GM12878 (cell line): ENCODE data around the gene ICA1. TPM values are rescaled to one million over a fixed set of nuclear protein-coding genes. Genes with fewer than 3 reads are reported as not detected.

Source experiments
- ATAC-seq: fragments of 200-7000 bp; cut with Tn5 transposase; 3 replicates; pipeline ENCODE4 v1.9.1; 2020; ENCODE audit warnings: mild to moderate bottlenecking, moderate library complexity
- BruUV-seq: library from RNA; stranded (reverse); fragments of 400-500 nt; replicated peaks from 2 replicates; lab custom pipeline; 2021; lab: Mats Ljungman, UMichigan
- CTCF ChIA-PET: fragments of 300-600 bp; sonication (Branson Sonifier 250); formaldehyde crosslinking; extraction: SDS; loops from one replicate; lab custom pipeline; 2021; ENCODE audit warnings: inconsistent platforms; lab: Yijun Ruan, JAX
- POLR2A ChIA-PET: fragments of 350-600 bp; formaldehyde crosslinking; extraction: SDS; loops from one replicate; lab custom pipeline; 2021; ENCODE audit warnings: inconsistent platforms; lab: Charles Lee
- RAD21 ChIA-PET: fragments of 300-600 bp; sonication (Branson Sonifier 250); formaldehyde crosslinking; loops from one replicate; lab custom pipeline; 2023; ENCODE audit warnings: antibody characterized with exemption; ENCODE audit not compliant: unreplicated experiment; lab: Charles Lee
- SMC1A ChIA-PET: fragments of 300-600 bp; sonication (Branson Sonifier 250); formaldehyde crosslinking; loops from one replicate; lab custom pipeline; 2023; ENCODE audit not compliant: unreplicated experiment, uncharacterized antibody; lab: Charles Lee
- DNase-seq: peaks from one replicate; pipeline ENCODE4 v3.0.0-alpha.2; 2011; ENCODE audit warnings: low read depth, low spot score
- FAIRE-seq: peaks from 3 replicates; lab custom pipeline; 2011; peaks lifted over from hg19 to GRCh38; lab: Jason Lieb, UNC
- H2AFZ ChIP-seq: 2 replicates; pipeline ENCODE4 v1.6.0; 2011; ENCODE audit warnings: low read depth, low read length, control low read depth; ENCODE audit not compliant: control insufficient read depth
- H3K27ac ChIP-seq: 2 replicates; pipeline ENCODE4 v1.5.1; 2011; ENCODE audit warnings: control low read depth; ENCODE audit not compliant: control insufficient read depth, insufficient read depth
- H3K27me3 ChIP-seq, 2 experiments: replicated peaks in 1 of 2; 2 replicates each; pipeline versions ENCODE4 v1.6.0 to v1.6.1; 2011; ENCODE audit warnings: low read length in 1 of 2; ENCODE audit not compliant: control insufficient read depth in 2 of 2, insufficient read depth in 2 of 2
- H3K36me3 ChIP-seq, 2 experiments: 2 replicates each; pipeline ENCODE4 v1.5.1; 2011; ENCODE audit warnings: low read length in 1 of 2; ENCODE audit not compliant: control insufficient read depth in 2 of 2, insufficient read depth in 2 of 2
- H3K4me1 ChIP-seq: 2 replicates; pipeline ENCODE4 v1.6.1; 2011; ENCODE audit warnings: mild to moderate bottlenecking, low read length, moderate library complexity, mixed read lengths; ENCODE audit not compliant: control insufficient read depth, insufficient read depth
- H3K4me2 ChIP-seq: 2 replicates; pipeline ENCODE4 v1.6.0; 2011; ENCODE audit warnings: control low read depth; ENCODE audit not compliant: control insufficient read depth, insufficient read depth
- H3K4me3 ChIP-seq: fragments of 200-600 bp; sonication (generic); 2 replicates; pipeline ENCODE4 v1.5.1; 2016
- H3K79me2 ChIP-seq: 2 replicates; pipeline ENCODE4 v1.6.0; 2011; ENCODE audit warnings: low read length; ENCODE audit not compliant: control insufficient read depth, insufficient read depth
- H3K9ac ChIP-seq: 2 replicates; pipeline ENCODE4 v1.8.0; 2011; ENCODE audit warnings: low read length, control low read depth, mixed read lengths; ENCODE audit not compliant: control insufficient read depth, insufficient read depth
- H3K9me3 ChIP-seq: replicated peaks from 3 replicates; pipeline ENCODE4 v1.5.1; 2011; ENCODE audit warnings: mild to moderate bottlenecking, low read length; ENCODE audit not compliant: control insufficient read depth, insufficient read depth
- H4K20me1 ChIP-seq: 2 replicates; pipeline ENCODE4 v1.6.0; 2011; ENCODE audit not compliant: control insufficient read depth, insufficient read depth
- ATF2 ChIP-seq: IDR thresholded peaks from 2 replicates; pipeline ENCODE4 v1.6.1; 2012; ENCODE audit warnings: low read length, inconsistent platforms
- ETV6 ChIP-seq, 2 experiments: fragments of 450-650 bp in 1 of 2; IDR thresholded peaks in 1 of 2; conservative IDR thresholded peaks in 1 of 2; 2 replicates each; pipeline ENCODE4 v1.6.1; 2014; ENCODE audit warnings: antibody characterized with exemption in 1 of 2, borderline replicate concordance in 1 of 2, low read depth in 1 of 2, mild to moderate bottlenecking in 1 of 2, moderate library complexity in 1 of 2
- FOS ChIP-seq: IDR thresholded peaks from 3 replicates; pipeline ENCODE4 v1.6.1; 2011; ENCODE audit warnings: borderline replicate concordance; ENCODE audit not compliant: insufficient read length; ENCODE audit errors: extremely low read depth
- IKZF1 ChIP-seq: fragments of 450-650 bp; conservative IDR thresholded peaks from 2 replicates; pipeline ENCODE4 v1.6.1; 2017; ENCODE audit warnings: antibody characterized with exemption, mild to moderate bottlenecking
- IKZF2 ChIP-seq, 2 experiments: fragments of 450-650 bp; IDR thresholded peaks; 2 replicates each; pipeline ENCODE4 v1.6.1; 2017; ENCODE audit warnings: mild to moderate bottlenecking in 2 of 2, moderate library complexity in 2 of 2
- PAX8 ChIP-seq: fragments of 450-650 bp; IDR thresholded peaks from 2 replicates; pipeline ENCODE4 v1.6.1; 2017; ENCODE audit warnings: mild to moderate bottlenecking, moderate library complexity
- POU2F2 ChIP-seq: IDR thresholded peaks from 3 replicates; pipeline ENCODE4 v1.6.1; 2011; ENCODE audit warnings: low read depth, mild to moderate bottlenecking, low read length, borderline replicate concordance
- RAD51 ChIP-seq: fragments of 450-650 bp; IDR thresholded peaks from 2 replicates; pipeline ENCODE4 v1.6.1; 2016; ENCODE audit warnings: moderate library complexity, mild to moderate bottlenecking, inconsistent platforms
- RCOR1 ChIP-seq: conservative IDR thresholded peaks from 2 replicates; pipeline ENCODE4 v1.6.1; 2012; ENCODE audit warnings: low read depth, low read length, improper control_type of control experiment
- RUNX3 ChIP-seq: IDR thresholded peaks from 2 replicates; pipeline ENCODE4 v1.6.1; 2012; ENCODE audit warnings: low read length, inconsistent platforms
- SMARCA5 ChIP-seq: fragments of 450-650 bp; IDR thresholded peaks from 2 replicates; pipeline ENCODE4 v1.6.1; 2017; ENCODE audit warnings: mild to moderate bottlenecking
- SPI1 ChIP-seq: IDR thresholded peaks from 2 replicates; pipeline ENCODE4 v1.6.1; 2011; ENCODE audit warnings: low read depth, mild to moderate bottlenecking, low read length, moderate library complexity, borderline replicate concordance; ENCODE audit not compliant: insufficient read depth
- YBX1 ChIP-seq: fragments of 450-650 bp; IDR thresholded peaks from 2 replicates; pipeline ENCODE4 v1.6.1; 2016; ENCODE audit warnings: antibody characterized with exemption
- ZNF207 ChIP-seq: fragments of 450-650 bp; IDR thresholded peaks from 2 replicates; pipeline ENCODE4 v1.6.1; 2014; ENCODE audit warnings: antibody characterized with exemption, mild to moderate bottlenecking, borderline replicate concordance
- WGBS: methylation state at CpG from one replicate; pipeline ENCODE4 v1.1.6; 2016; ENCODE audit warnings: low lambda C conversion rate; ENCODE audit not compliant: insufficient replicate concordance, insufficient coverage; ENCODE audit errors: missing lambda C conversion rate; 5-methylcytosine and 5-hydroxymethylcytosine counted together
- in situ Hi-C: fragments of 300-500 bp; cut with MboI; formaldehyde crosslinking; loops from 9 replicates; pipeline ENCODE4 v1.14.3; 2018; ENCODE audit warnings: mixed read lengths
- intact Hi-C: fragments of 100-400 bp; cut with micrococcal nuclease; formaldehyde crosslinking; loops from one replicate; pipeline ENCODE4 v1.14.2; 2022; ENCODE audit not compliant: unreplicated experiment
- polyA plus RNA-seq, 11 experiments: library from polyadenylated mRNA; depleted of rRNA in 4 of 11; unstranded in 6 of 11; stranded (reverse) in 5 of 11; fragments of >200 nt; fragmentation: Nextera tagmentation in 4 of 11; fragmentation: Illumina TruSeq in 1 of 11; extraction: Ambion mirVana in 4 of 11; extraction: Trizol in 1 of 11; gene quantifications; 1 replicate in 1 of 11; 2 replicates in 10 of 11; pipeline versions ENCODE4 v1.2.1 to v1.2.3, GENCODE V29; 2011 to 2016; ENCODE audit warnings: inconsistent platforms in 2 of 11, missing spikeins in 2 of 11, low read depth in 1 of 11
- total RNA-seq, 4 experiments: library from RNA; depleted of rRNA in 3 of 4; stranded (reverse); fragments of >200 nt in 3 of 4; fragmentation: Illumina TruSeq in 1 of 4; extraction: Trizol in 1 of 4; gene quantifications; 2 replicates each; pipeline versions ENCODE4 v1.2.1 to v1.2.3, GENCODE V29; 2013 to 2021

The ICA1 gene
- total and polyA plus RNA-seq, 10 of the 15 experiments (the other 5 are each of a cell fraction or from before 2014, with no cell fraction given): 1.3 to 35.1 (median 3.3) TPM

DNA sequence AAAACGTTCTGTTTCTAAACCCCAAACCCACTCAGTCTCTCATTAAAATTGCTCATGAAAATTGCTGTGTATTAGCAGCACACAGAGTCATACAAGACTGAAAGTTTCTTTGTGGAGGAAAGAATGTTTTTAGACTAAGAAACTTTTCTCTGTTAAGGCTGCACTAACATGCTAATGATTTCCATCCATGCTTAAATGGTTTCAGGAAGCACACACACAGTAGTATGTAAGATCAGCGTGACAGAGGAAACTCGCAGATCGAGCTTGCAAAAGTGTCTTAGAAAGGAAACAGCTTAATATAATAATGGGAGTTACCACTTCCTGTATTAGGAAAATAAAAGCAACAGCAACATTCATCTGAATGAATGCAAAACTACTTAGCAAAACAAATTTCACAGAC, 112.7 kb downstream of the ICA1 start:
- Histone ChIP-seq H3K79me2 (no peaks in the 10 kb centered on the region), H3K36me3 (no peaks in the 10 kb centered on the region), H3K9me3 (no peaks in the 10 kb centered on the region; the same call in 2 of the 3 replicates), H4K20me1 (no peaks in the 10 kb centered on the region), H3K27me3 (no peaks in the 10 kb centered on the region), H3K4me3 (no peak overlapping the region), H2AFZ (peak overlapping the region; percentile 86), H3K4me1 (peaks cover 8% of the 10 kb centered on the region; the same call in 1 of the 2 replicates), H3K9ac (peak overlapping the region; percentile 37; the same call in 1 of the 2 replicates), H3K27ac (peak overlapping the region; percentile 16), H3K4me2 (peak overlapping the region; percentile 31)
- DNase-seq: no peak
- ATAC-seq: peak; percentile 79
- in situ Hi-C loops: loop anchor here (25.0 kb wide), 1 partner anchor 1887 kb away; the partner anchor contains the start of gene CYTH3
- ChIA-PET RAD21 (interaction anchor here (0.6 to 2.0 kb wide), 6 partner anchors 13 to 41 kb away, joined by 3 to 6 read pairs (median 4); no protein-coding TSS in a partner anchor), CTCF (no interaction called here), SMC1A (interaction anchor here (0.7 to 3.9 kb wide), 7 partner anchors 13 to 72 kb away, joined by 3 to 16 read pairs (median 4); no protein-coding TSS in a partner anchor), POLR2A (interaction anchor here (1.6 kb wide), 1 partner anchor 15 kb away, joined by 6 read pairs; no protein-coding TSS in a partner anchor)
- TF ChIP-seq RUNX3 (peak; percentile 30; the same call in 1 of the 2 replicates), RCOR1 (no peak), FOS (no peak), RAD51 (no peak), IKZF1 (no peak), SMARCA5 (no peak), ZNF207 (no peak), IKZF2 (IDR thresholded peaks at IDR 0.05) (no peak), YBX1 (no peak), POU2F2 (0 out of 3 replicates have a peak, but pooled peaks have one; percentile 8), ATF2 (peak; percentile 35; the same call in 1 of the 2 replicates), PAX8 (no peak), SPI1 (0 out of 2 replicates have a peak, but pooled peaks have one; percentile 14), ETV6 (conservative IDR thresholded peaks at IDR 0.05 in 1 of 2, IDR thresholded peaks at IDR 0.05 in 1 of 2; ENCODE audit: borderline replicate concordance in 1 of 2, low read depth in 1 of 2) (peak in 1 of 2 experiments; percentile 26; a peak in 1 of 4 replicates)
- intact Hi-C loops: no loop called here
- FAIRE-seq: peak; percentile 47
- BruUV-seq: no TSS peak
- WGBS: 9% methylated on average over 4 of the region's 4 CpGs
